NCI-H2081 (cell line): ENCODE data around the gene TRIM2.

ENCODE experiments used
- DNase-seq, 2 experiments: peaks; one replicate each; lab custom pipeline; 2025; lab: John Stamatoyannopoulos, UW

TRIM2 gene

DNA sequence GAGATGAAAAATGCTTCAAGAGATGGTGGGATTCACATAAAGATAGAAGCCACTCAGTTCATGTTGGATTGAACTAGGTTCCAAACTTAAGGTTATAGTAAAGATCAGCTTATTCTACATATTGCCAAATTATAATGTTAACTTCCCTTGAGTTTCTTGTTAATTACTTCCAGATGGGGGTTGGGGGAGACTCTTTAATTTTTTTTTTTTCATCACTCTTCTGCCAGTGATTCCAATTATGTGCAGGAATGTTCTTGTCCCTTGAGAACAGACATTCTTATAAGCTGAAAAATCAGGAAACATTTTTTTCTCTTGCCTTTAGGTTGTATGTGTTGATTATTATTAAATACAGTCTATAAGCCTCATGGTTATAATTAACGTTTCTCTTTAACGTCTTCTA is 170.2 kb downstream of the TRIM2 start:
- no peak for DNase-seq

DNA sequence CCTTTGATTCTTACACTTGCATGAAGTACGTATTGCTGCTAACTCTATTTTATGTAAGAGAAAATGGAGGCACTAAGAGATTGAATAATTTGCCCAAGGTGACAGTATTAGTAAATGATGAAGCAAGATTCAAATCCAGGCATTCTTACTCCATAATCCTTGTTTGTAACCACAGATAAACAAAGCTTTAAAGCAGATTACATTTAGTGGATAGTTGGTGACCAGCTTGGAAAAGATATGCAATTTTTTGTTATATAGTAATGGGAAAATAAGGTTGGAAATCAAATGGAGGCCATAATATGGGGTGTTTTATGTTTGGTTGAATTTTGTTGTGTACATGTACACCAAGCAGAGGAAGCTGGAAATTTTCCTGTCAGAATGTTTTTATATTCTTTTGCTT is 171.1 kb downstream of the TRIM2 start:
- no peak for DNase-seq

GRCh38 chr4:153383131-153383530 is 178.9 kb downstream of the TRIM2 start:
- DNase-seq = no peak

- DNase-seq = no peak
Observed at GRCh38 chr4:153384160-153384559, 179.9 kb downstream of the TRIM2 start.

- no peak for DNase-seq
Observed at GRCh38 chr4:153385784-153386183, 181.5 kb downstream of the TRIM2 start.

DNA sequence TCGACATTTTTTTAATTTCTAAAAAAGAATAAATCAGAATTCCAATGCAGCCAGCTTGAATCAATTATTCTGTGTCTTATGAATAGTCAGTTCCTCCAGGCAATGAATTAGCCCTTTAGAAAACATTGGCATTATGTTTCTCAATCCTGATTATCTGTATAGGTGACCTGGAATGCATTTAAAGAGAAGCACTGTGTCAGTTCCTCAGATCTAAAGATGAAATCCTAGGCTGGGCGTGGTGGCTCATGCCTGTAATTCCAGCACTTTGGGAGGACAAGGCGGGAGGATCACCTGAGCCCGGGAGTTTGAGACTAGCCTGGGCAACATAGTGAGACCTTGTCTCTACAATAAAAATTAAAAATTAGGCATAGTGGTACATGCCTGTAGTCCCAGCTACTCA is 183.7 kb downstream of the TRIM2 start:
- DNase-seq = no peak
